Right ventricle myocardium superior (tissue), 1 donor: Measurements from ENCODE around the gene KPNA1. TPM values are rescaled to one million over a fixed set of nuclear protein-coding genes. Genes with fewer than 3 reads are reported as not detected.
"Not testable (repeated sequence)": the region's sequence is repeated elsewhere in the genome, so short reads cannot be mapped to it uniquely, and the experiment has no call there.

Source experiments
- ATAC-seq: fragments of 200-7000 bp; cut with Tn5 transposase; one replicate; pipeline ENCODE4 v1.9.1; 2020; ENCODE audit warnings: mild to moderate bottlenecking; ENCODE audit not compliant: poor library complexity
- DNase-seq: peaks from one replicate; pipeline ENCODE4 v3.0.0-alpha.2; 2020
- intact Hi-C: fragments of 100-400 bp; cut with DNase I; formaldehyde crosslinking; loops from one replicate; pipeline ENCODE4 v1.11.2; 2022
- total RNA-seq: library from RNA; stranded (reverse); fragmentation: NEBNext Ultra II Directional; extraction: Animal tissue kit (Norgen Biotek cat#: 25700); gene quantifications from one replicate; pipeline ENCODE4 v1.2.1, GENCODE V29; 2021
- donor health status: DM: no; HTN: yes; CAD: no; lungs with severe emphysema.

Gene KPNA1
- total RNA-seq, 1 donor from 2014 or later: 73.0 TPM

- ATAC-seq, intact Hi-C loops, DNase-seq: not testable (repeated sequence)
Measured at GRCh38 chr3:122443762-122444490, 70.8 kb downstream of the KPNA1 start.

DNA sequence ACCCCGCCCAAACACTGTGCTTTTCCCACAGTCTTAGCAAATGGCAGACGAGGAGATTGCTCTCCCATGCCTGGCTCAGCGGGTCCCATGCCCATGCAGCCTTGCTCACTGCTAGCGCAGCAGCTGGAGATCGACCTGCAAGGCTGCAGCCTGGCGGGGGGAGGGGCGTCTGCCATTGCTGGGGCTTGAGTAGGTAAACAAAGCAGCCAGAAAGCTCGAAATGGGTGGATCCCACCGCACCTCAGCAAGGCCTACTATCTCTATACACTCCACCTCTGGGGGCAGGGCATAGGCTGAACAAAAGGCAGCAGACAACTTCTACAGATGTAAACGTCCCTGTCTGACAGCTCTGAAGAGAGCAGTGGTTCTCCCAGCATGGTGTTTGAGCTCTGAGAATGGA is 71.6 kb downstream of the KPNA1 start:
- no peak for DNase-seq
- intact Hi-C loops: no loop called here
- ATAC-seq: no peak

DNA sequence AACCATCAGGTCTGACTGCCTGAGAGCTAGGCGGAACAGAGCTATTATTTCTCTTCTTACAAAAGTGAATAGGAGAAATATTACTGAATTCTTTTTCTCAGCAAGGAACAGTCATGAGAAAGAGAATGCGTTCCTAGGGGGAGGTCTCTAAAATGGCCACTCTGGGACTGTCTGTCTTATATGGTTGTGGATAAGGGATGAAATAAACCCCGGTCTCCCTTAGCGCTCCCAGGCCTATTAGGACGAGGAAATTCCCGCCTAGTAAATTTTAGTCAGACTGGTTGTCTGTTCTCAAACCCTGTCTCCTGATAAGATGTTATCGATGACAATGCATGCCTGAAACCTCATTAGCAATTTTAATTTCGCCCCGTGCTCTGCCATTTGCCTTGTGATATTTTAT is 78.8 kb downstream of the KPNA1 start:
- intact Hi-C loops: no loop called here

GRCh38 chr3:122430371-122430770 is 84.4 kb downstream of the KPNA1 start:
- ATAC-seq: no peak
- no peak for DNase-seq
- intact Hi-C loops: no loop called here

More for the DNA sequence above, 78.8 kb downstream of the KPNA1 start:
- no peak for DNase-seq
- no peak for ATAC-seq

DNA sequence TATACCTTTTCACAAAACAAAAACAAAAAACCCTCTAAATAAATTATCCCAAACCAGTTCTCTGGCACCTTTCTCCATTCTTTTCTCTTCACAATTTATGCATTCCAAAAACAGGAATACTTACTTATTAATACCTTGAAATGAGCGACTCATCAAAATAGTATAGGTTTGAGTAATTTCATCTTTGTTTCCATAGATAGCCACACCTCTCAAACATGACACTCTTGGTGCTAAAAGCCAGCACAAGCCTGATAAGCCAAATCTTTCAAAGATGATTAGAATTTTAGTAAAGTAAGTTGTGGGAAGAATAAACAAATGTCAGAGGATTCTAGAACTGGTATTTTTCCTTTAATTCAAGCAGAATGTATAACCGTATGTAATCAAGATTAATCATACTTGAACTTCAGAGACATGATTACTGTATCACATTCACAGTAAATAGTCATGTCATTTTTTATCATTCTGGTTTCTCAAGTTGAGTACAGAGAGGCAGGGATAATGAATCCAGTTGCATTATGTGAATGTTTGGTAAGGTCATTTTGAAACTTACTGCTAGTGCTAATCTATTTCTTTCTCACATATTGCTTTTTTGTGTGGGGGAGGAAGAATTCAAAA is 86.8 kb downstream of the KPNA1 start:
- ATAC-seq (no peak), DNase-seq (no peak)
- intact Hi-C loops: no loop called here

DNA sequence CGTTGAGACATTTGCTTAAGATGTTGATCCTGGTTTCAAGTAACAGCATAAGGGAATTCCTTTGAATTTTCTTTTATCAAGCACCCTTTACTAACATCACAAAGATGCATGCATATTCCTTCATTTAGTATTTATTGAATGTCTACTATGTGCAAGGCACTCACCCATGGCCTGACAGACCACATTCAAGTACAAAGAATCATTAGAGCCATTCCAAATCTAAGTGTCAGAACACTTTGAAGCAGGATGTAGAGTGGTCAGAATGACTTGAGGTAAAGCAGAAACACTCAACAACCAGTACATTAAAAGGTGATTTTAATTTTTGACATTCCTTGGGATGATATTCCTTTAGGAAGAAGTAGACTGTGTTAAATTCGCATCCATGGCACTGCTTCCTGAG is 92.9 kb downstream of the KPNA1 start:
- no peak for ATAC-seq
- intact Hi-C loops: no loop called here
- no peak for DNase-seq

DNA sequence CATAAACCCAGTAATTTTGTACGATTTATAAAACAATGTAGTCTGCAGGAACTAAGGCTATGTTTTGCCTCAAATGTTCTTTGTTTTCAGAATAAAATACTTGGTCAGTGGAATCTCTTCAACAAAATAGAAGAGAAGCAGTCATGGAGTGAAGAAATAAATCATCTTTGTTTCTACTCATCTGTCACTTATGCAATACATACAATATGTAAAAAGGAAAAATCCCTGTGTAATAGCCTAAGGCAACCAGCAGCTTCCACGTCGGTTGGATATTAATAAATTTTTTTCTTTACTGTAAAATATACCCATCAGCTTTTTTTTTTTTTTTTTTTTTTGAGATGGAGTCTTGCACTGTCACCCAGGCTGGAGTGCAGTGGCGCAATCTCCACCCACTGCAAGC is 93.6 kb downstream of the KPNA1 start:
- DNase-seq: no peak
- no peak for ATAC-seq
- intact Hi-C loops: no loop called here

DNA sequence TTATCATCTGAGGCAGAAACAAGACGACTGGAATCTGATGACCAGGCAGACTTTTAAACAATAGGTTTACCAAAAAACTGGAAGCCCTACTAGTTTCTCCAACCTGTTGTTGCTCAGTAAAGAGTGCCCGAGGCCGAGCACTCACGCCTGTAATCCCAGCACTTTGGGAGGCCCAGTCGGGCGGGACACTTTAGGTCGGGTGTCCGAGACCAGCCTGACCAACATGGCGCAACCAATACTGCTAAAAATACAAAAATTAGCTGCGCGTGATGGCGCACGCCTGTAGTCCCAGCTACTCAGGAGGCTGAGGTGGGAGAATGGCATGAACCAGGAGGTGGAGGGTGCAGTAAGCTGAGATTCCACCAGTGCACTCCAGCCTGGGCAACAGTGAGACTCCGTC is 97.8 kb downstream of the KPNA1 start:
- DNase-seq (no peak), ATAC-seq (no peak)
- intact Hi-C loops: no loop called here

GRCh38 chr3:122415762-122416654 is 98.7 kb downstream of the KPNA1 start, which contains the start of gene WDR5B:
TSS of gene WDR5B (minus strand) at chr3:122416062. CDS start at chr3:122415528, 534 bp downstream.
- DNase-seq: peak; percentile 97
- ATAC-seq: peak; percentile 97
- intact Hi-C loops: no loop called here

- peak; percentile 24 for ATAC-seq
Measured at GRCh38 chr3:122415104-122415744, 99.5 kb downstream of the KPNA1 start.

DNA sequence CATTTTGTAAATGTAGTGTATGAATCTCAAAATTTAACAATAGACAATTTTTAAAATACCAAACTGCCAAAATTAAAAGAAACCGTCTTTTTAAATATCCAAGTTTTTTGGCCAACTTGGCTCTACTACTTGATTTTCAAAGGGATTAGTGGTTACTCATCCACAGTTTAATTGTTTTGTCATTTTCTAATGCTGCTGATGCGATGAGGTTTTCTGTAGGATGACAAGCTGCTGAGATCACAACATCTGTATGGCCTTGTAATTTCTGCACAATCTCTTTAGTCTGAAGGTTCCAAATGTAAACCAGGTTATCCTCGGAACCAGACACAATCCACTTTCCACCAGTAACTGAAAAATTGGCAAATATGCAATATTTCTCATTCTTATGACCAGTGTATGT is 100.3 kb downstream of the KPNA1 start:
- intact Hi-C loops: no loop called here

More at GRCh38 chr3:122415104-122415744, 99.5 kb downstream of the KPNA1 start:
- no peak for DNase-seq
- intact Hi-C loops: no loop called here

GRCh38 chr3:122410639-122411038 is 104.1 kb downstream of the KPNA1 start:
- intact Hi-C loops: no loop called here
- ATAC-seq: no peak
- no peak for DNase-seq

More for the DNA sequence above, 100.3 kb downstream of the KPNA1 start:
- ATAC-seq: no peak
- DNase-seq: no peak

DNA sequence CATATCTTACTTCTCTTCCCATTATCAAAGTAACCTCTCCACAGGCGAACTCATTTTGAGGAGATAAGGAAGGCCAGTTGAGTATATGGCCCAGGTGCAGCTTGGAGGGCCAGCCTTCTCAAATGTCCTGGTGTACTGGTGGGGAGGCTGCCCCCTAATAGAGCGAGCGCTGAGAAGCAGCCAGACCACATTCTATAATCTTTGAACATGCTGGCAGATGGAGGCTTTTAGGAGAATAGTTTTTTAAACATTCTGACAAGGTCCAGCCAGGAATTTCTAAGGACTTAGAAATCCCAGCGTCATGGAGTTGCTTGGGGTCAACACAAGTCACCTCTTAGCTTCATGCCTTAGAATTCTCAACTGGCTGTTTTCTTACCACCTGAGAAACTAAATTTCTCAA is 104.6 kb downstream of the KPNA1 start:
- intact Hi-C loops: no loop called here
- ATAC-seq (no peak), DNase-seq (no peak)

DNA sequence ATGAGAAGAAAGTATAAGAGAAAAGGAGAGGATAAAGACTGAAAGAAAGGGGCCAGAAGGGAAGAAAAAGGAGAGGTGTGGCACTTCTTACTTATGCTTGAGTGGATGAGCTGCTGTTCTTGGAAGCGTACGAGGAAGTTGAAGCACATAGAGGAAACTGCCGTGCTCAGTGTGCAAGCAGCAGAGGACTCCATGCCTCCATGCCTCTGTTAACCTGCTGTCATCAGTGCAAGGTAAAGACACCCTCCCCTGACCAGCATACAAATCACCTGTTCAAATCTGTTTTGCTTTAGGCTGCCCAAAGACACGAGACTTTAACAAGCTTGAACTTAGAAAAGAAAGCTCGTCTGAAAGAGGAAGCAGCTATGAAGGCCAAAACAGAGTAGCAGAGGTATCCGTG is 105.3 kb downstream of the KPNA1 start:
- DNase-seq (no peak), ATAC-seq (no peak)
- intact Hi-C loops: no loop called here

DNA sequence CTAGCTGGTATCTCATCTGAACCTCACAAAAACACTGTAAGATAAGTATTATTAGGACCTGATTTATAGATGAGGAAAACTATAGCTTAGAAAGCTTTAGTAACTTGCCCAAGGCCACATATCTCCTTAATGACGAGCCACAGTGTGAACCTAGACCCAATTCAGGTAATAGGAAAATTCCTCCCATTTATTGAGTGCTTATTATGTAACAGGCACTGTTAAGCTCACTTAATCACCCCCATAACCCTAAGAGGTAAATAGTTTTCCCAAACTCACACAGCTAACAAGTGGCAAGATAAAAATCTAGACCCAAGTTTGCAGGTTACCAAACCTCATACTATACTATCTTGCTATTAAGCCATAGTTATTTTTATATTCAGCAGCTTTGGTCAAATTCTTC is 106.8 kb downstream of the KPNA1 start:
- no peak for ATAC-seq
- DNase-seq: no peak
- intact Hi-C loops: no loop called here

- intact Hi-C loops: no loop called here
- no peak for ATAC-seq
Measured at GRCh38 chr3:122406198-122406597, 108.5 kb downstream of the KPNA1 start.

DNA sequence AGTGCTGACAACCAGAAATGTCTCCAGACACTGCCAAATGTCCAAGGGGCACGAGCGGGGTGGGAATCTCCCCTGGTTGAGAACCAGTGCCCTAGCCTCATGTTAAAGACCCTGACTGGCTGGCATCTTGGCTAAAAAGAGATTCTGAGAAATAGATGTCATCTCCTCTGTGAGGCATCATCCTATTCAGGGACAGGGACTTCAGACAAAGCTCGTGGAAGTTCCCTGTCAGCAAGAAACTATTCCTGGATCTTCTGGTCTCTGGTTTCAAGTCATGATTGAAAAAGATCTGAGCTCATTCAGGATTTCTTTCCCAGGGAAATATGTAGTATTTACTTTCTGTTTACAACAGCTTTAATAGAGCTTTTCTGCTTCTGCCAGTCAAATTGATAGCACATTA is 109.7 kb downstream of the KPNA1 start:
- ATAC-seq (no peak), DNase-seq (no peak)
- intact Hi-C loops: no loop called here

More at GRCh38 chr3:122406198-122406597, 108.5 kb downstream of the KPNA1 start:
- DNase-seq: no peak

DNA sequence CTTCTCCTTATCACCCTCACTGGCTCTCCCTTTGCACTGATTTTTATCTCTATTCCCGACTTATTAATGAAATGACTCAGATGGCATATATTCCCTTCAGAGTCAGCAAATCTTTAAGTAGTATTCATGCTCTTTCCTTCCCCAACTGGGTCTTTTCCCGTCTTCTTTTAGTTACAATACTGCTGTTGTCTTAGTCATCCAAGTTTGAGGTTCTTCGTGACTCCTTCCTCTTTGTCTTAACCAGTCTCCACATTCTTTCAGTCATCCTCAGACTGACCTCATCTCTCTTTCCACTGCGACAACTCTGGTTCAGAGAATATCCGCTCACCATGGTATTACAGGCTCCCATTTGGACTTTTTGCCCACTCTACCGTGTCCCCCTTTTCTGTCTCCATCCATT is 111.2 kb downstream of the KPNA1 start:
- ATAC-seq (no peak), DNase-seq (no peak)
- intact Hi-C loops: no loop called here

DNA sequence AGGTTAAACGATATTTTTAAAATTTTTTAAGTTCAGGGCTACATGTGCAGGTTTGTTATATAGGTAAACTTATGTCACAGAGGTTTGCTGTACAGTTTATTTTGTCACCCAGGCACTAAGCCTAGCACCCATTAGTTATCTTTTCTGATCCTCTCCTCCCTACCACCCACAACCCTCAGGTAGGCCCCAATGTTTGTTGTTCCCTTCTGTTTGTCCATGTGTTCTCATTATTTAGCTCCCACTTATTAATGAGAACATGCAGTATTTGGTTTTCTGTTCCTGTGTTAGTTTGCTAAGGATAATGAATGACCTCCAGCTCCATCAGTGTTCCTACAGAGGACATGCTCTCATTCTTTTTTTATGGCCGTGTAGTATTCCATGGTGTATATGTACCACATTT is 115.8 kb downstream of the KPNA1 start:
- ATAC-seq (no peak), DNase-seq (no peak)
- intact Hi-C loops: no loop called here
